ENCODE measurements around the gene SETBP1.
"Not testable (repeated sequence)": the region's sequence is repeated elsewhere in the genome, so short reads cannot be mapped to it uniquely, and the experiment has no call there.

The SETBP1 gene

GRCh38 chr18:44789710-44790109 is 109.0 kb downstream of the SETBP1 start:
- Mint-ChIP-seq H3K4me1 (peaks cover 82% of the 10 kb centered on the region), H3K36me3 (peaks cover 39% of the 10 kb centered on the region), H3K27ac (peak overlapping the region; percentile 95), H3K4me3 (peak overlapping the region; percentile 38), H3K27me3 (no peaks in the 10 kb centered on the region), H3K9me3 (no peaks in the 10 kb centered on the region)
- ATAC-seq: peak; percentile 50

GRCh38 chr18:44790860-44791259 is 110.2 kb downstream of the SETBP1 start:
- ATAC-seq: no peak
- no peaks in the 10 kb centered on the region for H3K27me3 Mint-ChIP-seq

GRCh38 chr18:44791520-44791919 is 110.8 kb downstream of the SETBP1 start:
- ATAC-seq: no peak
- no peak overlapping the region for H3K4me3 Mint-ChIP-seq
- peaks cover 82% of the 10 kb centered on the region for H3K4me1 Mint-ChIP-seq

More at GRCh38 chr18:44790860-44791259, 110.2 kb downstream of the SETBP1 start:
- Mint-ChIP-seq H3K9me3 (no peaks in the 10 kb centered on the region), H3K36me3 (peaks cover 50% of the 10 kb centered on the region), H3K4me1 (peaks cover 82% of the 10 kb centered on the region), H3K4me3 (no peak overlapping the region), H3K27ac (peak overlapping the region; percentile 95)

GRCh38 chr18:44792456-44793061 is 111.9 kb downstream of the SETBP1 start:
- Mint-ChIP-seq H3K4me1 (peaks cover 83% of the 10 kb centered on the region), H3K27me3 (no peaks in the 10 kb centered on the region), H3K9me3 (no peaks in the 10 kb centered on the region), H3K4me3 (no peak overlapping the region), H3K36me3 (peaks cover 54% of the 10 kb centered on the region), H3K27ac (peak overlapping the region; percentile 95)
- ATAC-seq: no peak

More at GRCh38 chr18:44791520-44791919, 110.8 kb downstream of the SETBP1 start:
- no peaks in the 10 kb centered on the region for H3K9me3 Mint-ChIP-seq
- H3K27me3 Mint-ChIP-seq: no peaks in the 10 kb centered on the region
- peak overlapping the region; percentile 95 for H3K27ac Mint-ChIP-seq
- H3K36me3 Mint-ChIP-seq: peaks cover 51% of the 10 kb centered on the region

- H3K27ac Mint-ChIP-seq: peak overlapping the region; percentile 95
- no peaks in the 10 kb centered on the region for H3K9me3 Mint-ChIP-seq
- H3K4me3 Mint-ChIP-seq: no peak overlapping the region
- peaks cover 58% of the 10 kb centered on the region for H3K36me3 Mint-ChIP-seq
- no peaks in the 10 kb centered on the region for H3K27me3 Mint-ChIP-seq
- H3K4me1 Mint-ChIP-seq: peaks cover 85% of the 10 kb centered on the region
- no peak for ATAC-seq
Observed at GRCh38 chr18:44793194-44793593, 112.5 kb downstream of the SETBP1 start.

GRCh38 chr18:44793685-44794084 is 113.0 kb downstream of the SETBP1 start:
- Mint-ChIP-seq H3K4me3 (no peak overlapping the region), H3K36me3 (peaks cover 58% of the 10 kb centered on the region), H3K9me3 (no peaks in the 10 kb centered on the region), H3K4me1 (peaks cover 86% of the 10 kb centered on the region), H3K27ac (peak overlapping the region; percentile 95), H3K27me3 (no peaks in the 10 kb centered on the region)
- ATAC-seq: no peak

- H3K9me3 Mint-ChIP-seq: no peaks in the 10 kb centered on the region
- H3K27ac Mint-ChIP-seq: peak overlapping the region; percentile 95
- ATAC-seq: no peak
- H3K4me1 Mint-ChIP-seq: peaks cover 87% of the 10 kb centered on the region
- no peak overlapping the region for H3K4me3 Mint-ChIP-seq
- H3K27me3 Mint-ChIP-seq: no peaks in the 10 kb centered on the region
- H3K36me3 Mint-ChIP-seq: peaks cover 57% of the 10 kb centered on the region
Observed at GRCh38 chr18:44795241-44795640, 114.6 kb downstream of the SETBP1 start.

- Mint-ChIP-seq H3K4me1 (peaks cover 93% of the 10 kb centered on the region), H3K27ac (peak overlapping the region; percentile 95), H3K4me3 (no peak overlapping the region)
Observed at GRCh38 chr18:44796429-44797428, 116.0 kb downstream of the SETBP1 start.

GRCh38 chr18:44798433-44799048 is 117.9 kb downstream of the SETBP1 start:
- ATAC-seq: peak; percentile 76
- peak overlapping the region; percentile 4 for H3K4me3 Mint-ChIP-seq
- peaks cover 67% of the 10 kb centered on the region for H3K36me3 Mint-ChIP-seq
- H3K4me1 Mint-ChIP-seq: peaks cover 100% of the 10 kb centered on the region
- H3K9me3 Mint-ChIP-seq: peaks cover 3% of the 10 kb centered on the region
- H3K27ac Mint-ChIP-seq: peak overlapping the region; percentile 95
- H3K27me3 Mint-ChIP-seq: no peaks in the 10 kb centered on the region

More at GRCh38 chr18:44796429-44797428, 116.0 kb downstream of the SETBP1 start:
- Mint-ChIP-seq H3K9me3 (peaks cover 3% of the 10 kb centered on the region), H3K27me3 (no peaks in the 10 kb centered on the region), H3K36me3 (peaks cover 59% of the 10 kb centered on the region)
- no peak for ATAC-seq

- Mint-ChIP-seq H3K9me3 (peaks cover 3% of the 10 kb centered on the region), H3K4me3 (peak overlapping the region; percentile 57), H3K4me1 (peaks cover 100% of the 10 kb centered on the region), H3K27me3 (no peaks in the 10 kb centered on the region), H3K27ac (peak overlapping the region; percentile 95), H3K36me3 (peaks cover 67% of the 10 kb centered on the region)
- peak; percentile 67 for ATAC-seq
Observed at GRCh38 chr18:44799382-44799906, 118.8 kb downstream of the SETBP1 start.

GRCh38 chr18:44799907-44800421 is 119.3 kb downstream of the SETBP1 start:
- H3K4me3 Mint-ChIP-seq: peak overlapping the region; percentile 57
- H3K36me3 Mint-ChIP-seq: peaks cover 67% of the 10 kb centered on the region
- peaks cover 3% of the 10 kb centered on the region for H3K9me3 Mint-ChIP-seq
- H3K27ac Mint-ChIP-seq: peak overlapping the region; percentile 95
- peak; percentile 50 for ATAC-seq
- no peaks in the 10 kb centered on the region for H3K27me3 Mint-ChIP-seq
- peaks cover 100% of the 10 kb centered on the region for H3K4me1 Mint-ChIP-seq

GRCh38 chr18:44800766-44801165 is 120.1 kb downstream of the SETBP1 start:
- not testable (repeated sequence) for ATAC-seq, H3K4me3 Mint-ChIP-seq, H3K27me3 Mint-ChIP-seq, H3K9me3 Mint-ChIP-seq
- Mint-ChIP-seq H3K27ac (peak overlapping the region; percentile 95), H3K36me3 (peaks cover 65% of the 10 kb centered on the region), H3K4me1 (peaks cover 100% of the 10 kb centered on the region)

GRCh38 chr18:44801781-44802180 is 121.1 kb downstream of the SETBP1 start:
- no peak for ATAC-seq
- peaks cover 99% of the 10 kb centered on the region for H3K4me1 Mint-ChIP-seq
- H3K27me3 Mint-ChIP-seq: no peaks in the 10 kb centered on the region
- H3K9me3 Mint-ChIP-seq: peaks cover 3% of the 10 kb centered on the region
- H3K36me3 Mint-ChIP-seq: peaks cover 73% of the 10 kb centered on the region
- H3K4me3 Mint-ChIP-seq: no peak overlapping the region
- peak overlapping the region; percentile 95 for H3K27ac Mint-ChIP-seq

- peak overlapping the region; percentile 44 for H3K4me3 Mint-ChIP-seq
- peak overlapping the region; percentile 95 for H3K27ac Mint-ChIP-seq
- peaks cover 78% of the 10 kb centered on the region for H3K36me3 Mint-ChIP-seq
- H3K4me1 Mint-ChIP-seq: peaks cover 99% of the 10 kb centered on the region
- no peaks in the 10 kb centered on the region for H3K27me3 Mint-ChIP-seq
- ATAC-seq: no peak
- peaks cover 3% of the 10 kb centered on the region for H3K9me3 Mint-ChIP-seq
Observed at GRCh38 chr18:44802508-44802907, 121.8 kb downstream of the SETBP1 start.
